NCI-H2107 (cell line): ENCODE results near the gene RFLNA.

Experiments used
- DNase-seq: peaks from one replicate; lab custom pipeline; 2025; lab: John Stamatoyannopoulos, UW

The RFLNA gene

DNA sequence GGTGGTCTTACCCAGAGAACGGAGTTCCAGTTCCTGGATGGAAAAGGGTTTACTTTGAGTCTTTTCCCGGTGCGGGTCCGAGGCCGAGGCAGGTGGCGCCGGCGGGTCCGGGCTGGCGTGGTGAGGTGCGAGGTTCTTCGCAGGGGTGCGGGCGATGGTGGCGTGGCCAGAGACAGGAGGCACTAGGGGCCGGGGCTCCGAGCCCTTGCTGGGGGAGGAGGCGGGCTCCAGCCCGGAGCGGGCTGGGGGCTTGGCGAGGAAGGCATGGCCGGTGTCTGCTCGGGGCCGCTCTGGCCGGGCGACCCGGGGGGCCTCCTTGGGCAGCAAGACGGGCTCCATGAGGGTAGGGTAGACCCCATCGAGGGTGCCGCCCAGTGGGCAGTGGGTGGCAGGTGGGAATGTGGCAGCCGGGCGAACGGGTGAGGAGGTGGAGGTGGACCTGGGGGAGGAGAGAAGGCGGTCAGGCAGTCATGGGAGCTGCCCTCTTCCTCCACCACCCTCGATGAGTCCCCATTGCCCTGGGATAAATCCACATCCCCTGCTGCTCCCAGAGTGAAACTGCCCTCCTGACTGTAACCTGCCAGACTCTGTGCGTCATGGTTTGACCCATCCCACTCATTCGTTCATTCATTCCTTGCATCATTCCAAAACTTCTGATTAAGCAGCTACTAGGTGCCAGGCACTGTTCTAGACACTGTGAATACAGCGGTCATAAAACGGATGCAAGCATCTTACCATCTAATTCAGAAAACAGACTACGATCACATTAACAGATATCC, 42.0 kb downstream of the RFLNA start:
- no peak for DNase-seq

DNA sequence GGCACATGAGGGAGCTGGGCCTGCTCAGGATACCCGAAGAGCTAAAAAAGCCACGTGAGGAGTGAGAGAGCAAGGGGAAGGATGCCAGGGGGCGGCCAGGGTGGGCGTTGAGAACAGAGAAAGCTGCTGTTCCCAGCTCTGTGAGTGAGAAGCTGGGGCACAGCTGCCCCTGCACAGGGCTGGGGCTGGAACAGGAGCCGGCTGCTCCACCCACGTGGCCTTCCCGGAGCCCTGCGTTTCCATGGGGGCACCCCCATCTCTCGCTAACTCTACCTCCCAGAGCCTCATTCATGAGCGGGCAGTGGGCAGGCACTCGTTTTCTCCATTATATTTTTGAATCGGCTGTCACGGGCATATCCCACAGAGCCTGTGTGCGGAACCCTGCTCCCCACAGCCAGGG, 42.7 kb downstream of the RFLNA start:
- no peak for DNase-seq

DNA sequence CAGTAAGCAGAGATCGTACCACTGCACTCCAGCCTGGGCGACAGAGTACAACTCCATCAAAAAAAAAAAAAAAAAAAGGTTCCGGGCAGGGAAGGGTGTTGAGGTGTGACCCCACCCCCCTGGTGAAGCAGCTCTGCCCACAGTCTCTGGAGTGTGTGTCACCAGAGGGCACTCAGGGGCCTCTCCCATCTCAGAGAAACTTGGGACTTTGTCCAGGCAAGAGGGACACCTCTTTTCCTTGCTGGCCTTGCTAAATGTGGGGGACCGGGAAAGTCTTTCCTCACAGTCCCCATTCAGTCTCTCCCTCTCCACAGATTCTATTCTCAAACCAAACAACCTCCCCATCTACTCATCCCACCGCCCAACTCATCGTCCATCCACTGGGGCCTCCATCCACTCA, 43.6 kb downstream of the RFLNA start:
- no peak for DNase-seq

- DNase-seq, result no peak
Measured at GRCh38 chr12:124338876-124339603, 44.1 kb downstream of the RFLNA start.

- DNase-seq, result no peak
Measured at GRCh38 chr12:124340080-124340900, 45.4 kb downstream of the RFLNA start.

DNA sequence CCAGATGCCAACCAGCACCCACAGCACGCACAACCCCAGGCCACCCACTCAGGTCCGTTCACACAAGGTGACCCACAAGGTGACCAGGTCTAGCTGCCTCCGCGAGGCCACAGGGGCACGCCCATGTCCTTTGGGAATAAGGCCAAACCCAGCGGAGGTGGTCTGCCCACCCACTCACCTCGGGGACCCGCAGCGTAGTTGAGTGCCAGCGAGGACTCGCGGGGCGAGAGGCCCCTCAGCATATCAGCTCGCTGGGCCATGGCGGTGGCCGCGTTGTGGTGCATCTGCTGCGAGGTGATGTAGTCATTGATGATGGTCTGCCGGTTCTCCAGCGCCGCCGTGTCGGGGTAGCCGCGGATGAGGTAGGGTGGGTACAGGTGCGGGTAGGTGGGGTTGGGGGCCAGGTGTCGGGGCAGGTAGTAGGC, 46.8 kb downstream of the RFLNA start:
- no peak for DNase-seq

DNA sequence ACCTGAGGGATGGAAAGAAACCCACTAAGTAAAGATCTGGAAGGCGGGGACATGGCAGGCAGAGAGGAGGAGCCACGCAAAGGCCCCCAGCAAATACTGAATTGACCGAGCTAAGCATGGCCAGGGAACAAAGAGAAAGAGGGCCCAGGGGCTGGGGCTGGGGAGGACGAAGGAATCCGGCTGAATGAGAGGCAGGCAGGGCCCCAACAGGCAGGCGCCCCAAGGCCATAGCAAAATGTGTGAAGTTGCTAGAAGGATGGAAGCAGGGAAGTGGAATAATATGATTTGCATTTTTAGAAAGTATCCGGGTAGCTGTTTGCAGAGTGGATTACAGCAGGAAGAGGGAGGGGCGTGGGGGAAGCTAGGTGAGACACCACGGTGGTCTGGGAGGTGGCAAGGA, 49.1 kb downstream of the RFLNA start:
- DNase-seq, result no peak

DNA sequence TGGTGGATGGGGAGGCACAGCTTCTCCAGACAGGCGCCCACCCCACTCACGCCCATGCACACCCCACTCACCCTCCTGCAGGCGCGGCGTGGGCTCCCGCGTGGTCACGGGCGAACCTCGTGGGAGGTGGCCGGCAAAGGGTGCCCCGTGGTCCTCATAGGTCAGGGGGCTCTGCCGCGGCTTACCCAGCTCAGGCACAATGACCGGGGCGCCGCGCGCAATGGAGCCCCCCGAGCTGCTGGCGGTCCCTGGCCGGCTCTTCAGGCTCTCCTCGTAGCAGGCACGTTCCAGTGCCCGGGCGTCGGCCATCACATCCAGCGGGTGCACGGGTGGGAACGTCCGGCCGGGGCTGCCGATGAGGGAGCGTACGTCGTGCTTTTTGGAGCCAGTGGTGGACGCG, 49.6 kb downstream of the RFLNA start:
- no peak for DNase-seq

DNA sequence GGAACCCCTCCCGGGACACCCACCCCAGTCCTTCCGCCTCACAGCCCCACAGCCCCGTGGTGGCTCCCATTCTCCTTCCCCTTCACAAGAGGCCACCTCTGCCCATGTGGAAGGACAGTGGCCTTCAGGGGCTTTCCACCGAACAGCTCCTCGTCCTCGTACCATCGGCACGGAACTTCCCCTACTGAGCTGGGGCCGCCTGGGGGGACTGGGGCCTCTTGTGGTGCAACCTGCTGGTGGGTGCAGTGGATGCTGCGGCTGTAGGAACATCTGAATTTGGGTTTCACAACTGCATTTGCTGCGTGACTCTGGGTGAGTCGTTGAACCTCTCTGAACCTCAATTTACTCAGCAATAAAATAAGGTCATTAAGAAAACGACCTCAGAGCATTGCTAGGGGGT, 50.9 kb downstream of the RFLNA start:
- DNase-seq, result no peak

GRCh38 chr12:124346425-124347168, 51.7 kb downstream of the RFLNA start:
- no peak for DNase-seq

GRCh38 chr12:124347335-124347734, 52.4 kb downstream of the RFLNA start:
- peak; percentile 64 for DNase-seq

DNA sequence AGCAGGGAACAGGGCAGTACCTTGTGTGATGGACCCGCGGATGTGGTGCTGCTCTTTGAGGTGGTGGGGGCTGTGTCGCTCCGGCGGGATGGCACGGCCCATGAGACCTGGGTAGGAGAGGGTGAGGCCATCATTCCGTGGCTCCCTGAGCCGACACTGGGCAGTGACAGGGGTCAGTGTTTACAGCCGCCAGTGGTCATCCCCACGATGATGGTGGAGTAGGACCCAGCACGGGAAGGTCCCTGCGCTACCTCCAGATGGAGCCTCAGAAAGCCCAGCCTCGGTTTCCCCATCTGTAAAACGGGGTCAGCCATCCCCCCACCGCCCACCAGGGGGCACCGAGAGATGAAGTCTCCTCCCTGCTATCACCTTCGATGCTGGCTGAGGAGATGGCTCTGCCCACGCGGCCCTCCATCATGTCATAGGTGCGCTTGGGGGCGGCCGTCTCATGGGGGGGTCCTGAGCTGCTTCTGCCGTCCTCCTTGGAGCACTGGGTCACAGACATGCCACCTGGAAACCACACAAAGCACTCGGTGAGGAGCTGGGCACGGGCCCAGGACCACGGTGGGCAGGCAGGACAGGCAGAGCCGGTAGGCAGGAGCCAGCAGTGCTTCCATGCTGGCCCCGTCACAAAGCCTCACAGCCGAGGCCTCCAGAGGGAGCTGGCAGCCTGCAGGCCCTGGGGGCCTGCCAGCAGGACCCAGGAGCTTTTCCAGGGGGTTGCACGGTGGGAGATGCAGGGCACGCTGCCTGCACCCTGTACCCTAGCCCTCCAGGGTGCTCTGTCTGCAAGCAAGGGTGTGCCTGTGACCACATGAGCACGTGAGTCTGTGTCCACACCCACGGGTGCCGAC, 53.1 kb downstream of the RFLNA start:
- DNase-seq, result no peak

- DNase-seq, result no peak
Measured at GRCh38 chr12:124348659-124349380, 53.9 kb downstream of the RFLNA start.

DNA sequence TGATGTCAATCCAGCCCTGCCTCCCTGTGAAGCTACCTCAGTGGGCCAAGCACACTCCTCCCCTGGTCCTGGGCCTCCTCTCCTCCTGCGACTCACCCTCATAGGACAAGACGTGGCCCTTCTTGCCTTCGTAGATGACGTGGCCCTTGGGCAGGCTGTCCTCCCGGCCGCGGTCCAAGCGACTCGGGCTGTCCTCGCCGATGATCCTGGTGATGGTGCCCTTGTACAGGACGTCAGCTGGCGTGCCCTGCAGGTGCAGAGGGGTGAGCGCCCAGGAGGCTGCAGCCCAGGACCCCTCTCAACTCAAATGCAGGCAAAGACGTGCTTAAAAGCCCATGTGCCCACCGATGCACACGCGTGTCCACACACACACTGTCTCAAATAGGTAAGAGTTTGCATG, 55.6 kb downstream of the RFLNA start:
- no peak for DNase-seq

- DNase-seq, result no peak
Measured at GRCh38 chr12:124351422-124351821, 56.5 kb downstream of the RFLNA start.

DNA sequence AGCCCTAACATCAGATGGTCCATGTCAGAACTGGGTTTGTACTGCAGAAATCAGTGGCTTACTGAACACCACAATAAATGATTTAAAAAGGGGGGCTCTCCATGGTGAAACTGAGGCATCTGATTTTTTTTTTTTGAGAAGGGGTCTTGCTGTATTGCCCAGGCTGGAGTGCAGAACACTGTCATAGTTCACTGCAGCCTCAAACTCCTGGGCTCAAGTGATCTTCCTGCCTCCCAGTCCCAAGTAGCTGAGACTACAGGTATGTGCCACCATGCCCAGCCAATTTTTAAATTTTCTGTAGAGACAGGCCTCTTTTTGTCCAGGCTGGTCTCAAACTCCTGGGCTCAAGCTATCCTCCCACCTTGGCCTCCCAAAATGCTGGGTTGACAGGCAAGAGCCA, 57.4 kb downstream of the RFLNA start:
- no peak for DNase-seq

DNA sequence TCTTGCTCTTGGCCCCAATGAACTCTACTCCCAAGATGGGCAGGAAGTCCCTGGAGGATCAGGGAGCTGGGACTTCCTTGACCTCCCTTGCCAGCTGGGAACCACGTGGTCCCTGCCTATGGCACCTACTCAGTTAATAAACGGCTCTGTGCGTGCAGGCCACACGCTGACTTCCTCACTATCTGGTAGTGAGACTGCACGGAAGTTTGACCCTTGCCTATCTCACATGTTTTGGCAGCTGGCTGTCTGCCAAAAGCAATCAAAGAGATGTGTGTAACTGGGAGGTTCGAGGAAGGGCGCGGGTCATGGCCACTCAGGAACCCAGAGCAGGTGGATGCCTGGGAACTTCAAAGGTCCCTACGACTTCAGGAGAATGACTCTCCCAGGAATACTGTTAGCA, 57.9 kb downstream of the RFLNA start:
- DNase-seq, result no peak

DNA sequence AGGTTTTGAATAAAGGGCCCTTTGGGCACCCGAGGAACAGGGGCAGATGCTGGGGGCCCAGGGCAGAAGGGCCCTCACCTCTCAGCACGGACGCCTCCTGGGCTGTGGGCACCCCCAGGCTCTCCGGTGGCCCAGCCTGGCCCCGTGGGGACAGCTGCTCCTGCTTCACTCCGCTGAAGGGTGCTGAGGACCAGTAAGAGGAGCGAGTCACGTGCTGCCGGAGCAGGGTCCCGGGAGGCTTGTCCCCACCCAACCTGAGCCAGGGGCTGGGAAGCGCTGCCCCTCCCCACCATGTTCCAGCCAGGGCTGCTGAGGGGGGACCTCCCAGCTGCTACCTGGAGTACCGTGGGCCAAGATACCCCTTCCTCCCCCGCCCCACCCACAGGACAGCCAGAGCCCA, 59.5 kb downstream of the RFLNA start:
- no peak for DNase-seq

DNA sequence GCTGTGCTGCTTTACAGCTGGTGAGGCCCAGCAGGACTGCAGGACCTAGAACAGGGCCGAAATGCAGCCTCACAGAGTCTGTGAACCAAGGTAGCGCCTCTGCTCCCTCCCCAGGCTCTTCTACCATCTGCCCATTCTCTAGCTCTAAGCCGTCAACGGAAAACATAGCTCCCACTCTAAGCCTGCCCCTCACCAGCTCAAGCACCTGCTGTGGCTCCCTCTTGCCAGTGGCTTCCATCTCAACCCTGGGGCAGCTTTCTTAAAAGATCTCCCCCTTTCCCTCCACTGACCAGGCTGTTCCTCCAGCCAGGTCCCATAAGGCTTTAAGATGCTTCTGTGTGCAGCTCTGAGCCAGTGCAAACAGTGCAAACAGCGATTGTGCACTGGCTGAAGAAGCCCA, 61.3 kb downstream of the RFLNA start:
- DNase-seq, result no peak

GRCh38 chr12:124357616-124358015, 62.7 kb downstream of the RFLNA start:
- DNase-seq, result no peak
